ENCODE results near the gene ZDHHC7. TPM values are rescaled to one million over a fixed set of nuclear protein-coding genes. Genes with fewer than 3 reads are reported as not detected.

Gene ZDHHC7
- total and polyA plus RNA-seq, 9 of the 15 experiments (the other 6 are each of a cell fraction or from before 2014, with no cell fraction given): 1.7 to 49.7 (median 37.4) TPM

GRCh38 chr16:84959784-84960417, 51.4 kb downstream of the ZDHHC7 start:
- Histone ChIP-seq H2AFZ (ENCODE audit: low read depth, low read length) (no peak overlapping the region), H3K9me1 (ENCODE audit: control insufficient read depth, insufficient read depth, low read length) (no peaks in the 10 kb centered on the region), H3K4me2 (ENCODE audit: insufficient read depth, low read length) (no peak overlapping the region), H3K79me2 (ENCODE audit: control insufficient read depth, insufficient read depth, low read length) (no peaks in the 10 kb centered on the region), H3K4me1 (replicated peaks in 1 of 2; ENCODE audit: control insufficient read depth in 2 of 2, insufficient read depth in 2 of 2, low read length in 2 of 2) (peaks cover 3 to 23% of the 10 kb centered on the region in 2 experiments; a peak in 2 of 5 replicates), H3K9me3 (replicated peaks; ENCODE audit: control insufficient read depth, insufficient read depth, low read depth, low read length) (0 out of 2 replicates have a peak, but pooled peaks cover 2% of the 10 kb centered on the region), H3K4me3 (no peak overlapping the region), H3K36me3 (ENCODE audit: control insufficient read depth, insufficient read depth, low read length) (no peaks in the 10 kb centered on the region), H4K20me1 (replicated peaks; ENCODE audit: control insufficient read depth, insufficient read depth, low read length) (peaks cover 5% of the 10 kb centered on the region), H3K9ac (ENCODE audit: insufficient read depth in 1 of 2, low read depth in 2 of 2, low read length in 2 of 2) (no peak overlapping the region), H3K27me3 (ENCODE audit: control insufficient read depth in 2 of 2, insufficient read depth in 2 of 2, low read length in 2 of 2) (peaks cover 14 to 19% of the 10 kb centered on the region in 2 experiments; a peak in 3 of 5 replicates), H3K27ac (ENCODE audit: extremely low read depth, low read depth, low read length) (no peak overlapping the region)
- no TSS peak for BruUV-seq (replicated peaks)
- ATAC-seq (no peak), FAIRE-seq (no peak), DNase-seq (ENCODE audit: extremely low read depth in 1 of 4, low spot score in 3 of 4) (peak in 3 of 4 experiments; percentile 47 to 63 (median 60))
- in situ Hi-C loops (cut with MboI): no loop called here
- WGBS (ENCODE audit: insufficient coverage, low coverage, missing lambda C conversion rate): 28% methylated on average over 17 of the region's 17 CpGs
- ChIA-PET CTCF (ENCODE audit: low intra/inter-chr PET ratio) (interaction anchor here (1.4 to 2.8 kb wide), 3 partner anchors 35 to 206 kb away, joined by 4 to 21 read pairs (median 4); no protein-coding TSS in a partner anchor), POLR2A (interaction anchor here (0.6 to 0.8 kb wide), 2 partner anchors 13 to 198 kb away, joined by 3 to 4 read pairs; no protein-coding TSS in a partner anchor)
- intact Hi-C loops (cut with micrococcal nuclease): no loop called here
- TF ChIP-seq TCF7 (IDR thresholded peaks at IDR 0.05; ENCODE audit: borderline replicate concordance) (no peak), RBM25 (IDR thresholded peaks at IDR 0.05; ENCODE audit: low read depth, low read length, severe bottlenecking) (peak; percentile 69), ZNF174 (CRISPR knock-in tag; IDR thresholded peaks at IDR 0.05) (no peak), VEZF1 (CRISPR knock-in tag; IDR thresholded peaks at IDR 0.05) (0 out of 2 replicates have a peak, but pooled peaks have one; percentile 10), CBFA2T3 (IDR thresholded peaks at IDR 0.05) (0 out of 2 replicates have a peak, but pooled peaks have one; percentile 21), PTBP1 (IDR thresholded peaks at IDR 0.05; ENCODE audit: low read depth, low read length) (0 out of 2 replicates have a peak, but pooled peaks have one; percentile 24), ZBTB7A (IDR thresholded peaks at IDR 0.05; ENCODE audit: borderline replicate concordance, control insufficient read depth, low read depth, low read length) (peak; percentile 39; the same call in 1 of the 2 replicates), ZNF239 (CRISPR knock-in tag; IDR thresholded peaks at IDR 0.05) (peak; percentile 98), ZBTB40 (IDR thresholded peaks at IDR 0.05) (peak; percentile 61), ZBTB40 (CRISPR knock-in tag; IDR thresholded peaks at IDR 0.05) (no peak), RAD21 (CRISPR knock-in tag; conservative IDR thresholded peaks at IDR 0.05 in 1 of 2, IDR thresholded peaks at IDR 0.05 in 1 of 2) (no peak)

Data from K562 (cell line).